Measurements from ENCODE around the gene SEZ6L.

The SEZ6L gene

GRCh38 chr22:26298605-26299310 lies 129.5 kb downstream of the SEZ6L start:
- no peak for DNase-seq (ENCODE audit: low read depth)

- DNase-seq (ENCODE audit: low read depth), result no peak
Observed at GRCh38 chr22:26302726-26303125, 133.5 kb downstream of the SEZ6L start.

GRCh38 chr22:26303475-26303874 lies 134.2 kb downstream of the SEZ6L start:
- no peak for DNase-seq (ENCODE audit: low read depth)

GRCh38 chr22:26304730-26305129 lies 135.5 kb downstream of the SEZ6L start:
- no peak for DNase-seq (ENCODE audit: low read depth)

GRCh38 chr22:26308467-26308866 lies 139.2 kb downstream of the SEZ6L start:
- DNase-seq (ENCODE audit: low read depth), result no peak

GRCh38 chr22:26310616-26311015 lies 141.4 kb downstream of the SEZ6L start:
- DNase-seq (ENCODE audit: low read depth), result no peak

- no peak for DNase-seq (ENCODE audit: low read depth)
Observed at GRCh38 chr22:26313291-26313690, 144.0 kb downstream of the SEZ6L start.

GRCh38 chr22:26314171-26314570 lies 144.9 kb downstream of the SEZ6L start:
- no peak for DNase-seq (ENCODE audit: low read depth)

GRCh38 chr22:26314656-26315055 lies 145.4 kb downstream of the SEZ6L start:
- no peak for DNase-seq (ENCODE audit: low read depth)

- DNase-seq (ENCODE audit: low read depth), result no peak
Observed at GRCh38 chr22:26316732-26317285, 147.5 kb downstream of the SEZ6L start.

- no peak for DNase-seq (ENCODE audit: low read depth)
Observed at GRCh38 chr22:26318975-26319374, 149.7 kb downstream of the SEZ6L start.

GRCh38 chr22:26320447-26320846 lies 151.2 kb downstream of the SEZ6L start:
- DNase-seq (ENCODE audit: low read depth), result no peak

- DNase-seq (ENCODE audit: low read depth), result no peak
Observed at GRCh38 chr22:26321469-26321913, 152.2 kb downstream of the SEZ6L start.

GRCh38 chr22:26322179-26322905 lies 153.1 kb downstream of the SEZ6L start:
- DNase-seq (ENCODE audit: low read depth), result no peak

GRCh38 chr22:26323013-26323412 lies 153.8 kb downstream of the SEZ6L start:
- DNase-seq (ENCODE audit: low read depth), result no peak

- DNase-seq (ENCODE audit: low read depth), result no peak
Observed at GRCh38 chr22:26324150-26324549, 154.9 kb downstream of the SEZ6L start.

GRCh38 chr22:26325641-26326040 lies 156.4 kb downstream of the SEZ6L start:
- no peak for DNase-seq (ENCODE audit: low read depth)

GRCh38 chr22:26326803-26327202 lies 157.5 kb downstream of the SEZ6L start:
- DNase-seq (ENCODE audit: low read depth), result no peak

- no peak for DNase-seq (ENCODE audit: low read depth)
Observed at GRCh38 chr22:26327306-26327705, 158.0 kb downstream of the SEZ6L start.

GRCh38 chr22:26328221-26328620 lies 159.0 kb downstream of the SEZ6L start:
- DNase-seq (ENCODE audit: low read depth), result no peak

GRCh38 chr22:26330971-26331625 lies 161.8 kb downstream of the SEZ6L start:
- peak; percentile 4 for DNase-seq (ENCODE audit: low read depth)

- DNase-seq (ENCODE audit: low read depth), result no peak
Observed at GRCh38 chr22:26333088-26333800, 164.0 kb downstream of the SEZ6L start.
